H1 (cell line): ENCODE data around the gene NADK. TPM values are rescaled to one million over a fixed set of nuclear protein-coding genes. Genes with fewer than 3 reads are reported as not detected.

Experiments used
- CTCF ChIA-PET: fragments of 300-600 bp; sonication (Branson Sonifier 250); formaldehyde crosslinking; loops from one replicate; lab custom pipeline; 2021; ENCODE audit not compliant: partially characterized antibody; lab: Charles Lee
- POLR2A ChIA-PET: fragments of 300-600 bp; sonication (Branson Sonifier 250); formaldehyde crosslinking; loops from one replicate; lab custom pipeline; 2021; ENCODE audit warnings: inconsistent platforms; ENCODE audit not compliant: partially characterized antibody; lab: Charles Lee
- DNase-seq, 2 experiments: peaks; one replicate each; pipeline versions ENCODE4 v3.0.0 to v3.0.0-alpha.2; 2010 to 2022; ENCODE audit warnings: low spot score in 2 of 2, low read depth in 1 of 2, mixed read lengths in 1 of 2
- FAIRE-seq: peaks from 2 replicates; lab custom pipeline; 2011; peaks lifted over from hg19 to GRCh38; lab: Jason Lieb, UNC
- H2AFZ ChIP-seq: 2 replicates; pipeline ENCODE4 v1.8.1; 2012; ENCODE audit warnings: low read length, inconsistent platforms
- H2AK5ac ChIP-seq: 2 replicates; pipeline ENCODE4 v1.6.1; 2013; ENCODE audit warnings: low read depth, low read length
- H2BK120ac ChIP-seq: replicated peaks from 2 replicates; pipeline ENCODE3; 2013; ENCODE audit warnings: low read depth, low read length, inconsistent platforms
- H2BK12ac ChIP-seq: 2 replicates; pipeline ENCODE4 v1.6.1; 2013; ENCODE audit warnings: low read depth, low read length
- H2BK15ac ChIP-seq: 2 replicates; pipeline ENCODE4 v1.6.1; 2013; ENCODE audit warnings: low read length
- H2BK20ac ChIP-seq: 2 replicates; pipeline ENCODE4 v1.6.1; 2013; ENCODE audit warnings: low read length
- H2BK5ac ChIP-seq: 2 replicates; pipeline ENCODE4 v1.6.1; 2013; ENCODE audit warnings: low read depth, low read length
- H3K14ac ChIP-seq: 2 replicates; pipeline ENCODE4 v1.6.1; 2013; ENCODE audit warnings: inconsistent platforms; ENCODE audit not compliant: insufficient read length
- H3K18ac ChIP-seq: 2 replicates; pipeline ENCODE4 v1.6.1; 2013; ENCODE audit warnings: low read length; ENCODE audit errors: extremely low read depth
- H3K23ac ChIP-seq: 2 replicates; pipeline ENCODE4 v1.6.1; 2013; ENCODE audit warnings: inconsistent platforms; ENCODE audit not compliant: insufficient read length
- H3K23me2 ChIP-seq: 2 replicates; pipeline ENCODE4 v1.6.1; 2013; ENCODE audit warnings: low read depth, low read length
- H3K27ac ChIP-seq: 2 replicates; pipeline ENCODE4 v1.6.1; 2011; ENCODE audit warnings: low read depth, low read length, inconsistent platforms
- H3K27me3 ChIP-seq, 4 experiments: replicated peaks in 1 of 4; 1 replicate in 1 of 4; 2 replicates in 3 of 4; pipeline versions ENCODE4 v1.6.1 to v1.8.1; 2011 to 2013; ENCODE audit warnings: low read length in 3 of 4, mild to moderate bottlenecking in 3 of 4, inconsistent platforms in 2 of 4, mixed read lengths in 2 of 4, moderate library complexity in 1 of 4; ENCODE audit not compliant: control insufficient read depth in 3 of 4, insufficient read depth in 3 of 4; ENCODE audit errors: extremely low read depth in 1 of 4
- H3K36me3 ChIP-seq, 4 experiments: 2 replicates each; pipeline versions ENCODE4 v1.6.1 to v1.8.1; 2011 to 2013; ENCODE audit warnings: mild to moderate bottlenecking in 4 of 4, low read length in 3 of 4, moderate library complexity in 2 of 4, control low read depth in 1 of 4, inconsistent platforms in 1 of 4; ENCODE audit not compliant: insufficient read depth in 4 of 4, control insufficient read depth in 2 of 4
- H3K4ac ChIP-seq: replicated peaks from 2 replicates; pipeline ENCODE3; 2013; ENCODE audit warnings: low read length, low read depth, mixed read lengths, inconsistent platforms; ENCODE audit not compliant: insufficient read length
- H3K4me1 ChIP-seq, 4 experiments: replicated peaks in 1 of 4; 1 replicate in 1 of 4; 2 replicates in 3 of 4; pipeline versions ENCODE4 v1.6.1 to v1.8.1; 2011 to 2013; ENCODE audit warnings: low read length in 3 of 4, inconsistent platforms in 2 of 4, mixed read lengths in 1 of 4; ENCODE audit not compliant: insufficient read depth in 4 of 4, control insufficient read depth in 3 of 4
- H3K4me2 ChIP-seq, 2 experiments: 2 replicates each; pipeline versions ENCODE4 v1.6.1 to v1.8.1; 2011 to 2013; ENCODE audit warnings: low read depth in 2 of 2, low read length in 2 of 2, control low read depth in 1 of 2, inconsistent platforms in 1 of 2, mild to moderate bottlenecking in 1 of 2; ENCODE audit not compliant: insufficient read depth in 1 of 2
- H3K4me3 ChIP-seq, 4 experiments: fragments of 200-600, 300-600 bp in 1 of 4; sonication (generic), shearing (Covaris generic), sonication (Bioruptor Twin) in 1 of 4; 2 replicates each; pipeline versions ENCODE4 v1.5.1 to v1.8.1; 2011 to 2016; ENCODE audit warnings: low read length in 4 of 4, low read depth in 3 of 4, control low read depth in 2 of 4, inconsistent platforms in 2 of 4, mild to moderate bottlenecking in 2 of 4, mixed read lengths in 1 of 4, moderate library complexity in 1 of 4; ENCODE audit not compliant: insufficient read depth in 2 of 4; ENCODE audit errors: extremely low read depth in 1 of 4
- H3K56ac ChIP-seq: replicated peaks from 2 replicates; pipeline ENCODE3; 2013; ENCODE audit warnings: low read depth, mild to moderate bottlenecking, mixed read lengths, low read length, inconsistent platforms; ENCODE audit not compliant: insufficient read length
- H3K79me1 ChIP-seq: 2 replicates; pipeline ENCODE4 v1.6.1; 2013; ENCODE audit warnings: low read depth, low read length, control low read depth
- H3K79me2 ChIP-seq, 2 experiments: 2 replicates each; pipeline versions ENCODE4 v1.6.1 to v1.8.1; 2012 to 2013; ENCODE audit warnings: low read length in 2 of 2, mild to moderate bottlenecking in 2 of 2, inconsistent platforms in 1 of 2; ENCODE audit not compliant: insufficient read depth in 2 of 2, control insufficient read depth in 1 of 2
- H3K9ac ChIP-seq, 4 experiments: replicated peaks in 1 of 4; 1 replicate in 1 of 4; 2 replicates in 3 of 4; pipeline versions ENCODE4 v1.6.1 to v1.8.1; 2011 to 2013; ENCODE audit warnings: low read depth in 3 of 4, low read length in 3 of 4, control low read depth in 2 of 4, mild to moderate bottlenecking in 2 of 4, moderate library complexity in 2 of 4, inconsistent platforms in 1 of 4; ENCODE audit errors: extremely low read depth in 1 of 4
- H3K9me3 ChIP-seq, 2 experiments: 2 replicates each; pipeline versions ENCODE4 v1.6.1 to v1.8.1; 2012 to 2013; ENCODE audit warnings: mild to moderate bottlenecking in 2 of 2, moderate library complexity in 2 of 2, control low read depth in 1 of 2, inconsistent platforms in 1 of 2, low read depth in 1 of 2, low read length in 1 of 2, mixed read lengths in 1 of 2; ENCODE audit not compliant: insufficient read depth in 2 of 2
- H4K20me1 ChIP-seq, 2 experiments: replicated peaks in 1 of 2; 2 replicates each; pipeline versions ENCODE3 to v1.8.1; 2011 to 2013; ENCODE audit warnings: inconsistent platforms in 2 of 2, low read length in 2 of 2, mild to moderate bottlenecking in 1 of 2; ENCODE audit not compliant: insufficient read depth in 2 of 2, control insufficient read depth in 1 of 2
- H4K5ac ChIP-seq: 2 replicates; pipeline ENCODE4 v1.6.1; 2013; ENCODE audit warnings: low read length, low read depth, mixed read lengths, inconsistent platforms; ENCODE audit not compliant: insufficient read length
- H4K8ac ChIP-seq: 2 replicates; pipeline ENCODE4 v1.8.0; 2013; ENCODE audit warnings: mild to moderate bottlenecking, moderate library complexity, low read length, inconsistent platforms; ENCODE audit not compliant: insufficient read depth; ENCODE audit errors: extremely low read depth
- H4K91ac ChIP-seq: replicated peaks from 2 replicates; pipeline ENCODE3; 2013; ENCODE audit warnings: low read length, mixed read lengths, inconsistent platforms; ENCODE audit not compliant: insufficient read length
- CHD2 ChIP-seq: IDR thresholded peaks from 2 replicates; pipeline ENCODE4 v1.6.1; 2012; ENCODE audit warnings: low read length, improper control_type of control experiment
- SIN3A ChIP-seq, 2 experiments: IDR thresholded peaks in 1 of 2; conservative IDR thresholded peaks in 1 of 2; 2 replicates each; pipeline ENCODE4 v1.6.1; 2011 to 2012; ENCODE audit warnings: low read length in 2 of 2, improper control_type of control experiment in 1 of 2, low read depth in 1 of 2, mild to moderate bottlenecking in 1 of 2
- SIX5 ChIP-seq: IDR thresholded peaks from 2 replicates; pipeline ENCODE4 v1.6.1; 2011; ENCODE audit warnings: mild to moderate bottlenecking, low read depth, low read length
- USF2 ChIP-seq: IDR thresholded peaks from 2 replicates; pipeline ENCODE4 v1.6.1; 2011; ENCODE audit warnings: low read length, improper control_type of control experiment
- WGBS, 2 experiments: shearing (Covaris generic) in 1 of 2; methylation state at CpG; one replicate each; pipeline versions ENCODE4 v1.1.6 to v1.1.7; 2013 to 2015; ENCODE audit warnings: low lambda C conversion rate in 2 of 2, mixed read lengths in 2 of 2, inconsistent platforms in 1 of 2, low coverage in 1 of 2, missing lambda C conversion rate in 1 of 2; ENCODE audit not compliant: insufficient replicate concordance in 2 of 2, insufficient coverage in 1 of 2, insufficient read length in 1 of 2; ENCODE audit errors: extremely low coverage in 1 of 2, missing lambda C conversion rate in 1 of 2; 5-methylcytosine and 5-hydroxymethylcytosine counted together
- polyA plus RNA-seq, 7 experiments: library from polyadenylated mRNA; depleted of rRNA in 3 of 7; stranded (reverse) in 5 of 7; unstranded in 2 of 7; fragments of >200 nt in 5 of 7; fragments of 200-250 nt in 2 of 7; gene quantifications; 1 replicate in 5 of 7; 2 replicates in 1 of 7; 4 replicates in 1 of 7; pipeline versions ENCODE4 v1.2.1 to v1.2.3, GENCODE V29; 2011 to 2013; ENCODE audit warnings: missing spikeins in 2 of 7, mixed read lengths in 2 of 7
- total RNA-seq: library from RNA; stranded (reverse); fragmentation: NEBNext Ultra II Directional; extraction: Animal tissue kit (Norgen Biotek cat#: 25700); gene quantifications from 2 replicates; pipeline ENCODE4 v1.2.1, GENCODE V29; 2021

NADK gene
- total and polyA plus RNA-seq, 2 of the 8 experiments (the other 6 are each of a cell fraction or from before 2014, with no cell fraction given): 78.0 to 89.7 TPM

- H2BK5ac ChIP-seq: no peak overlapping the region
- H2BK120ac ChIP-seq: no peak overlapping the region
- H3K4me2 ChIP-seq: no peak overlapping the region
- no peak overlapping the region for H2BK12ac ChIP-seq
- H3K4ac ChIP-seq: no peak overlapping the region
- peaks cover 0 to 15% (median 11%) of the 10 kb centered on the region in 4 experiments; a peak in 6 of 7 replicates for H3K4me1 ChIP-seq
- POLR2A ChIA-PET: interaction anchor here (0.9 kb wide), 1 partner anchor 10 kb away, joined by 3 read pairs; no protein-coding TSS in a partner anchor
- no peaks in the 10 kb centered on the region; the same call in 1 of the 2 replicates for H3K23me2 ChIP-seq
- FAIRE-seq (no peak), DNase-seq (no peak)
- H3K23ac ChIP-seq: no peak overlapping the region
- no peaks in the 10 kb centered on the region for H3K79me2 ChIP-seq
- H2AK5ac ChIP-seq: no peak overlapping the region
- H2AFZ ChIP-seq: no peak overlapping the region
- no peak overlapping the region for H3K56ac ChIP-seq
- H2BK15ac ChIP-seq: no peak overlapping the region
- no peak overlapping the region for H4K91ac ChIP-seq
- no peak overlapping the region for H4K5ac ChIP-seq
- H3K9me3 ChIP-seq: no peaks in the 10 kb centered on the region
- H2BK20ac ChIP-seq: no peak overlapping the region
- H3K36me3 ChIP-seq: peaks cover 45 to 64% (median 51%) of the 10 kb centered on the region in 4 experiments
- H4K8ac ChIP-seq: no peak overlapping the region
- WGBS, 2 experiments: 96% methylated on average over 20 of the region's 20 CpGs; no CpG with 5 or more reads in 1 of the 2 experiments
- H3K79me1 ChIP-seq: peaks cover 8% of the 10 kb centered on the region
- H3K4me3 ChIP-seq: no peak overlapping the region
- H3K27me3 ChIP-seq: no peaks in the 10 kb centered on the region
- no peak overlapping the region for H3K14ac ChIP-seq
- peaks cover 11 to 21% of the 10 kb centered on the region in 2 experiments for H4K20me1 ChIP-seq
- no peak overlapping the region for H3K27ac ChIP-seq
- no peak overlapping the region; a peak in 1 of 7 replicates for H3K9ac ChIP-seq
- CTCF ChIA-PET: interaction anchor here (0.8 to 3.1 kb wide), 3 partner anchors 7 to 13 kb away, joined by 3 to 21 read pairs (median 6); no protein-coding TSS in a partner anchor
- TF ChIP-seq USF2 (no peak), SIX5 (no peak), SIN3A (conservative IDR thresholded peaks at IDR 0.05 in 1 of 2, IDR thresholded peaks at IDR 0.05 in 1 of 2; ENCODE audit: low read depth in 1 of 2, low read length in 2 of 2) (no peak), CHD2 (no peak)
- no peak overlapping the region for H3K18ac ChIP-seq
These were observed 8.8 kb upstream of the NADK start for GRCh38 chr1:1786836-1787605.
